ENCODE results near the gene PTDSS2. TPM values are rescaled to one million over a fixed set of nuclear protein-coding genes. Genes with fewer than 3 reads are reported as not detected.

The PTDSS2 gene
- total and polyA plus RNA-seq, 2 of the 13 experiments (the other 11 are each of a cell fraction or from before 2014, with no cell fraction given): 21.7 to 26.4 TPM

DNA sequence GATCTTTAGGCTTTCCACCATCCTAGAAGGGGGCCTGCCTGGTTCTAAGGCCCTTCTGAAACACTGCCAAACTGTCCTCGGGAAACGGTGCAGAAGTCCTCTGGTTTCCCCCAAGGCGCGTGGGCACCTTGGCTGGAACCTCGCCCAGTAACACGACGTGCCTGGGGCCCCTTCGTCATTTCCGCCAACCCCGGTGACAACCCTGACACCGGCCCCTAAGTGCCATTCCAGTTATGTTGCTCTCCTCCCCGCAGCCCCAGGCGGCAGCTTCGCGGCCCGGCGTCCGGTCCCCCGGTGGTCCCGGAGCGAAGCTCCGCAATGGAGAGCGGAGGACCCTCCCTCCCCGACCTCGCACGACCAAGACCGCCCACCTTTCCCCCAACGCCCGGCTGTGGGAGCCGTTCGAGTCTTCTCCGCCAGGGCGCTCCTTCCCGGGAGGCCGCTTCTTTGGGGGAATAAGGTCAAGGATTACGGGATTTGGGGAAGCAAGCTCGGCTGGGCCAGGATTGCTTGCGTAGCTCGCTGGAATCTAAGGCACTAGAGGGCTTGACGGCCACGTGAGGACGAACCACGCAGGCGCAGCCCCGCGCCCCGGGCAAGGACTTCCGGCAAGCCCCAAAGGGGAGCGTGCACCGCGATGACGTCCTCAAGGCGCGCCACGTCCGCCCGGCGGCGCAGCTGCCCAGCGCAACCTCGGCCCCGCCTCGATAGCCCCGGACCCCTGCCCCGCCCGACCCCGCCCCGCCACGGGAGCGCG lies 56.3 kb downstream of the PTDSS2 start (continued):
- TF ChIP-seq SSRP1 (CRISPR knock-in tag; IDR thresholded peaks at IDR 0.05): peak; percentile 12; the same call in 1 of the 2 replicates
- TF ChIP-seq ZNF562 (CRISPR knock-in tag; IDR thresholded peaks at IDR 0.05; ENCODE audit: borderline replicate concordance): no peak
- TF ChIP-seq, protein P1, sequence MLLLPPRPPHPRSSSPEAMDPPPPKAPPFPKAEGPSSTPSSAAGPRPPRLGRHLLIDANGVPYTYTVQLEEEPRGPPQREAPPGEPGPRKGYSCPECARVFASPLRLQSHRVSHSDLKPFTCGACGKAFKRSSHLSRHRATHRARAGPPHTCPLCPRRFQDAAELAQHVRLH (CRISPR knock-in tag; IDR thresholded peaks at IDR 0.05; ENCODE audit: borderline replicate concordance, low read depth): no peak
- TF ChIP-seq, protein P2, sequence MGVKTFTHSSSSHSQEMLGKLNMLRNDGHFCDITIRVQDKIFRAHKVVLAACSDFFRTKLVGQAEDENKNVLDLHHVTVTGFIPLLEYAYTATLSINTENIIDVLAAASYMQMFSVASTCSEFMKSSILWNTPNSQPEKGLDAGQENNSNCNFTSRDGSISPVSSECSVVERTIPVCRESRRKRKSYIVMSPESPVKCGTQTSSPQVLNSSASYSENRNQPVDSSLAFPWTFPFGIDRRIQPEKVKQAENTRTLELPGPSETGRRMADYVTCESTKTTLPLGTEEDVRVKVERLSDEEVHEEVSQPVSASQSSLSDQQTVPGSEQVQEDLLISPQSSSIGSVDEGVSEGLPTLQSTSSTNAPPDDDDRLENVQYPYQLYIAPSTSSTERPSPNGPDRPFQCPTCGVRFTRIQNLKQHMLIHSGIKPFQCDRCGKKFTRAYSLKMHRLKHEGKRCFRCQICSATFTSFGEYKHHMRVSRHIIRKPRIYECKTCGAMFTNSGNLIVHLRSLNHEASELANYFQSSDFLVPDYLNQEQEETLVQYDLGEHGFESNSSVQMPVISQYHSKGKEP (CRISPR knock-in tag; IDR thresholded peaks at IDR 0.05): no peak
- TF ChIP-seq DMAP1 (CRISPR knock-in tag; IDR thresholded peaks at IDR 0.05): peak; percentile 90
- no peak for TF ChIP-seq DNMT3B (CRISPR knock-in tag; conservative IDR thresholded peaks at IDR 0.05)
- peak; percentile 18; the same call in 1 of the 2 replicates for TF ChIP-seq WIZ (CRISPR knock-in tag; IDR thresholded peaks at IDR 0.05)
- TF ChIP-seq, protein P3, sequence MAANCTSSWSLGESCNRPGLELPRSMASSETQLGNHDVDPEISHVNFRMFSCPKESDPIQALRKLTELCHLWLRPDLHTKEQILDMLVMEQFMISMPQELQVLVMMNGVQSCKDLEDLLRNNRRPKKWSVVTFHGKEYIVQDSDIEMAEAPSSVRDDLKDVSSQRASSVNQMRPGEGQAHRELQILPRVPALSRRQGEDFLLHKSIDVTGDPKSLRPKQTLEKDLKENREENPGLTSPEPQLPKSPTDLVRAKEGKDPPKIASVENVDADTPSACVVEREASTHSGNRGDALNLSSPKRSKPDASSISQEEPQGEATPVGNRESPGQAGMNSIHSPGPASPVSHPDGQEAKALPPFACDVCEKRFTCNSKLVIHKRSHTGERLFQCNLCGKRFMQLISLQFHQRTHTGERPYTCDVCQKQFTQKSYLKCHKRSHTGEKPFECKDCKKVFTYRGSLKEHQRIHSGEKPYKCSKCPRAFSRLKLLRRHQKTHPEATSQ (CRISPR knock-in tag; IDR thresholded peaks at IDR 0.05; ENCODE audit: borderline replicate concordance): peak; percentile 63; the same call in 1 of the 2 replicates
- TF ChIP-seq, protein P4, sequence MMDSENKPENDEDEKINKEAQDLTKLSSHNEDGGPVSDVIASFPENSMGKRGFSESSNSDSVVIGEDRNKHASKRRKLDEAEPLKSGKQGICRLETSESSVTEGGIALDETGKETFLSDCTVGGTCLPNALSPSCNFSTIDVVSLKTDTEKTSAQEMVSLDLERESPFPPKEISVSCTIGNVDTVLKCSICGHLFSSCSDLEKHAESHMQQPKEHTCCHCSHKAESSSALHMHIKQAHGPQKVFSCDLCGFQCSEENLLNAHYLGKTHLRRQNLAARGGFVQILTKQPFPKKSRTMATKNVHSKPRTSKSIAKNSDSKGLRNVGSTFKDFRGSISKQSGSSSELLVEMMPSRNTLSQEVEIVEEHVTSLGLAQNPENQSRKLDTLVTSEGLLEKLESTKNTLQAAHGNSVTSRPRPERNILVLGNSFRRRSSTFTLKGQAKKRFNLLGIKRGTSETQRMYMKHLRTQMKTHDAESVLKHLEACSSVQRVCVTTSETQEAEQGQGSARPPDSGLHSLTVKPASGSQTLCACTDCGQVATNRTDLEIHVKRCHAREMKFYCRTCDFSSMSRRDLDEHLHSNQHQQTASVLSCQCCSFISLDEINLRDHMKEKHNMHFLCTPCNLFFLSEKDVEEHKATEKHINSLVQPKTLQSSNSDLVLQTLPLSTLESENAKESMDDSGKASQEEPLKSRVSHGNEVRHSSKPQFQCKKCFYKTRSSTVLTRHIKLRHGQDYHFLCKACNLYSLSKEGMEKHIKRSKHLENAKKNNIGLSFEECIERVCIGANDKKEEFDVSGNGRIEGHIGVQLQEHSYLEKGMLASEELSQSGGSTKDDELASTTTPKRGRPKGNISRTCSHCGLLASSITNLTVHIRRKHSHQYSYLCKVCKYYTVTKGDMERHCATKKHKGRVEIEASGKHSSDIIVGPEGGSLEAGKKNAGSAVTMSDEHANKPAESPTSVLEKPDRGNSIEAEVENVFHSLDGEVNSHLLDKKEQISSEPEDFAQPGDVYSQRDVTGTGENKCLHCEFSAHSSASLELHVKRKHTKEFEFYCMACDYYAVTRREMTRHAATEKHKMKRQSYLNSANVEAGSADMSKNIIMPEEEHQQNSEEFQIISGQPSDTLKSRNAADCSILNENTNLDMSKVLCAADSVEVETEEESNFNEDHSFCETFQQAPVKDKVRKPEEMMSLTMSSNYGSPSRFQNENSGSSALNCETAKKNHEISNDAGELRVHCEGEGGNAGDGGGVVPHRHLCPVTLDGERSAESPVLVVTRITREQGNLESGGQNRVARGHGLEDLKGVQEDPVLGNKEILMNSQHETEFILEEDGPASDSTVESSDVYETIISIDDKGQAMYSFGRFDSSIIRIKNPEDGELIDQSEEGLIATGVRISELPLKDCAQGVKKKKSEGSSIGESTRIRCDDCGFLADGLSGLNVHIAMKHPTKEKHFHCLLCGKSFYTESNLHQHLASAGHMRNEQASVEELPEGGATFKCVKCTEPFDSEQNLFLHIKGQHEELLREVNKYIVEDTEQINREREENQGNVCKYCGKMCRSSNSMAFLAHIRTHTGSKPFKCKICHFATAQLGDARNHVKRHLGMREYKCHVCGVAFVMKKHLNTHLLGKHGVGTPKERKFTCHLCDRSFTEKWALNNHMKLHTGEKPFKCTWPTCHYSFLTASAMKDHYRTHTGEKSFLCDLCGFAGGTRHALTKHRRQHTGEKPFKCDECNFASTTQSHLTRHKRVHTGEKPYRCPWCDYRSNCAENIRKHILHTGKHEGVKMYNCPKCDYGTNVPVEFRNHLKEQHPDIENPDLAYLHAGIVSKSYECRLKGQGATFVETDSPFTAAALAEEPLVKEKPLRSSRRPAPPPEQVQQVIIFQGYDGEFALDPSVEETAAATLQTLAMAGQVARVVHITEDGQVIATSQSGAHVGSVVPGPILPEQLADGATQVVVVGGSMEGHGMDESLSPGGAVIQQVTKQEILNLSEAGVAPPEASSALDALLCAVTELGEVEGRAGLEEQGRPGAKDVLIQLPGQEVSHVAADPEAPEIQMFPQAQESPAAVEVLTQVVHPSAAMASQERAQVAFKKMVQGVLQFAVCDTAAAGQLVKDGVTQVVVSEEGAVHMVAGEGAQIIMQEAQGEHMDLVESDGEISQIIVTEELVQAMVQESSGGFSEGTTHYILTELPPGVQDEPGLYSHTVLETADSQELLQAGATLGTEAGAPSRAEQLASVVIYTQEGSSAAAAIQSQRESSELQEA (CRISPR knock-in tag; IDR thresholded peaks at IDR 0.05; ENCODE audit: not compliant biosample characterization): peak; percentile 21
- TF ChIP-seq ZNF317 (CRISPR knock-in tag; IDR thresholded peaks at IDR 0.05): peak; percentile 75; the same call in 1 of the 2 replicates
- no peak for TF ChIP-seq ZNF33A (CRISPR knock-in tag; IDR thresholded peaks at IDR 0.05; ENCODE audit: borderline replicate concordance)
- TF ChIP-seq, protein P5, sequence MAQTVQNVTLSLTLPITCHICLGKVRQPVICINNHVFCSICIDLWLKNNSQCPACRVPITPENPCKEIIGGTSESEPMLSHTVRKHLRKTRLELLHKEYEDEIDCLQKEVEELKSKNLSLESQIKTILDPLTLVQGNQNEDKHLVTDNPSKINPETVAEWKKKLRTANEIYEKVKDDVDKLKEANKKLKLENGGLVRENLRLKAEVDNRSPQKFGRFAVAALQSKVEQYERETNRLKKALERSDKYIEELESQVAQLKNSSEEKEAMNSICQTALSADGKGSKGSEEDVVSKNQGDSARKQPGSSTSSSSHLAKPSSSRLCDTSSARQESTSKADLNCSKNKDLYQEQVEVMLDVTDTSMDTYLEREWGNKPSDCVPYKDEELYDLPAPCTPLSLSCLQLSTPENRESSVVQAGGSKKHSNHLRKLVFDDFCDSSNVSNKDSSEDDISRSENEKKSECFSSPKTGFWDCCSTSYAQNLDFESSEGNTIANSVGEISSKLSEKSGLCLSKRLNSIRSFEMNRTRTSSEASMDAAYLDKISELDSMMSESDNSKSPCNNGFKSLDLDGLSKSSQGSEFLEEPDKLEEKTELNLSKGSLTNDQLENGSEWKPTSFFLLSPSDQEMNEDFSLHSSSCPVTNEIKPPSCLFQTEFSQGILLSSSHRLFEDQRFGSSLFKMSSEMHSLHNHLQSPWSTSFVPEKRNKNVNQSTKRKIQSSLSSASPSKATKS (CRISPR knock-in tag; IDR thresholded peaks at IDR 0.05): 0 out of 2 replicates have a peak, but pooled peaks have one; percentile 66
- peak; percentile 41; the same call in 1 of the 2 replicates for TF ChIP-seq ETV5 (CRISPR knock-in tag; IDR thresholded peaks at IDR 0.05; ENCODE audit: borderline replicate concordance)
- TF ChIP-seq GTF2F1 (IDR thresholded peaks at IDR 0.05; ENCODE audit: low read length): no peak
- no peak for TF ChIP-seq ZNF746 (CRISPR knock-in tag; IDR thresholded peaks at IDR 0.05)
